Measurements from ENCODE around the gene ATG3.
A peak's percentile ranks its signal among the peaks of the same experiment; 100 is the strongest.

The ATG3 gene

GRCh38 chr3:112561734-112562529 lies at the start of gene ATG3, which contains the start of gene SLC35A5:
ATG3 (minus strand) TSS chr3:112561962; CDS start chr3:112561528, 434 bp downstream.
SLC35A5 (plus strand) TSS chr3:112562045; CDS start chr3:112563404, 1,359 bp downstream.
- peak; percentile 89 for ATAC-seq

GRCh38 chr3:112610121-112610520 lies 48.4 kb upstream of the ATG3 start:
- ATAC-seq = no peak
- TF ChIP-seq PPARA (CRISPR knock-in tag; IDR thresholded peaks at IDR 0.05; ENCODE audit: borderline replicate concordance) (no peak), ARNTL (CRISPR knock-in tag; IDR thresholded peaks at IDR 0.05; ENCODE audit: borderline replicate concordance, low read depth) (no peak), TOX (CRISPR knock-in tag; IDR thresholded peaks at IDR 0.05; ENCODE audit: borderline replicate concordance) (no peak)
- TF ChIP-seq, protein P1, sequence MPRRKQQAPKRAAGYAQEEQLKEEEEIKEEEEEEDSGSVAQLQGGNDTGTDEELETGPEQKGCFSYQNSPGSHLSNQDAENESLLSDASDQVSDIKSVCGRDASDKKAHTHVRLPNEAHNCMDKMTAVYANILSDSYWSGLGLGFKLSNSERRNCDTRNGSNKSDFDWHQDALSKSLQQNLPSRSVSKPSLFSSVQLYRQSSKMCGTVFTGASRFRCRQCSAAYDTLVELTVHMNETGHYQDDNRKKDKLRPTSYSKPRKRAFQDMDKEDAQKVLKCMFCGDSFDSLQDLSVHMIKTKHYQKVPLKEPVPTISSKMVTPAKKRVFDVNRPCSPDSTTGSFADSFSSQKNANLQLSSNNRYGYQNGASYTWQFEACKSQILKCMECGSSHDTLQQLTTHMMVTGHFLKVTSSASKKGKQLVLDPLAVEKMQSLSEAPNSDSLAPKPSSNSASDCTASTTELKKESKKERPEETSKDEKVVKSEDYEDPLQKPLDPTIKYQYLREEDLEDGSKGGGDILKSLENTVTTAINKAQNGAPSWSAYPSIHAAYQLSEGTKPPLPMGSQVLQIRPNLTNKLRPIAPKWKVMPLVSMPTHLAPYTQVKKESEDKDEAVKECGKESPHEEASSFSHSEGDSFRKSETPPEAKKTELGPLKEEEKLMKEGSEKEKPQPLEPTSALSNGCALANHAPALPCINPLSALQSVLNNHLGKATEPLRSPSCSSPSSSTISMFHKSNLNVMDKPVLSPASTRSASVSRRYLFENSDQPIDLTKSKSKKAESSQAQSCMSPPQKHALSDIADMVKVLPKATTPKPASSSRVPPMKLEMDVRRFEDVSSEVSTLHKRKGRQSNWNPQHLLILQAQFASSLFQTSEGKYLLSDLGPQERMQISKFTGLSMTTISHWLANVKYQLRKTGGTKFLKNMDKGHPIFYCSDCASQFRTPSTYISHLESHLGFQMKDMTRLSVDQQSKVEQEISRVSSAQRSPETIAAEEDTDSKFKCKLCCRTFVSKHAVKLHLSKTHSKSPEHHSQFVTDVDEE (CRISPR knock-in tag; IDR thresholded peaks at IDR 0.05) = no peak

More at GRCh38 chr3:112561734-112562529, at the start of gene ATG3, which contains the start of gene SLC35A5:
- TF ChIP-seq ARNTL (CRISPR knock-in tag; IDR thresholded peaks at IDR 0.05; ENCODE audit: borderline replicate concordance, low read depth) (peak; percentile 80; the same call in 1 of the 2 replicates), SNAI2 (CRISPR knock-in tag; IDR thresholded peaks at IDR 0.05) (0 out of 2 replicates have a peak, but pooled peaks have one; percentile 56), ZNF8 (CRISPR knock-in tag; IDR thresholded peaks at IDR 0.05) (no peak), TOX (CRISPR knock-in tag; IDR thresholded peaks at IDR 0.05; ENCODE audit: borderline replicate concordance) (no peak)
- TF ChIP-seq, protein P1 (CRISPR knock-in tag; IDR thresholded peaks at IDR 0.05) = peak; percentile 16; the same call in 1 of the 2 replicates

DNA sequence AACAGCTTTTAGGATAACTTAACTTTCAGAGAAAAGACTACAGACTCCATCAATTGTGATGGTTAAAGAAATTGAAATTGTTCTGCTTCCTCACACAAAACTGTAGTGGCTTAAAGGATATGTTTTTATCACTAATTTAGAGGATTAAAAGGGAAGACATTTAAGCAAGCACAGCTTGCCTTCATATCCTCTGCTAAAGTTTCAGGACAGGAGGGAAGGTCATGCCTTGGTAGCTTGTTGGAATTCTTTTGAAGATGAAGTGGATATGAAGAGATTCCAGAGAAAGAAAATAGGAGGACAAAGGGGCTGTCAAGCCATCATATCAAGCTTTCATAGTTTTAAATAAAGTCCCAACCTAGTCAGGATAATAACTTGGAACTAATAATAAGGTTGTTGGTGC lies 46.1 kb upstream of the ATG3 start:
- ATAC-seq = no peak
- TF ChIP-seq CSDC2 (CRISPR knock-in tag; IDR thresholded peaks at IDR 0.05) (no peak), ZNF70 (CRISPR knock-in tag; IDR thresholded peaks at IDR 0.05) (no peak), ZFP30 (CRISPR knock-in tag; IDR thresholded peaks at IDR 0.05) (no peak), GLIS3 (CRISPR knock-in tag; IDR thresholded peaks at IDR 0.05) (no peak), ZNF8 (CRISPR knock-in tag; IDR thresholded peaks at IDR 0.05) (no peak), SNAI2 (CRISPR knock-in tag; IDR thresholded peaks at IDR 0.05) (no peak), RARB (CRISPR knock-in tag; IDR thresholded peaks at IDR 0.05) (no peak), OSR1 (CRISPR knock-in tag; IDR thresholded peaks at IDR 0.05) (no peak), ARNTL (CRISPR knock-in tag; IDR thresholded peaks at IDR 0.05; ENCODE audit: borderline replicate concordance, low read depth) (no peak), CREB5 (CRISPR knock-in tag; IDR thresholded peaks at IDR 0.05; ENCODE audit: low read depth) (no peak), TOX (CRISPR knock-in tag; IDR thresholded peaks at IDR 0.05; ENCODE audit: borderline replicate concordance) (no peak), ESRRG (CRISPR knock-in tag; IDR thresholded peaks at IDR 0.05) (no peak), PPARA (CRISPR knock-in tag; IDR thresholded peaks at IDR 0.05; ENCODE audit: borderline replicate concordance) (no peak), POU6F1 (CRISPR knock-in tag; IDR thresholded peaks at IDR 0.05; ENCODE audit: borderline replicate concordance, low read depth) (no peak), ZNF565 (CRISPR knock-in tag; conservative IDR thresholded peaks at IDR 0.05; ENCODE audit: low read depth) (no peak), TCF4 (CRISPR knock-in tag; IDR thresholded peaks at IDR 0.05; ENCODE audit: borderline replicate concordance) (no peak), ZFP3 (CRISPR knock-in tag; IDR thresholded peaks at IDR 0.05) (no peak), CSRNP3 (CRISPR knock-in tag; IDR thresholded peaks at IDR 0.05) (no peak), ISL1 (CRISPR knock-in tag; IDR thresholded peaks at IDR 0.05) (no peak)
